ENCODE results near the gene ACTRT2. TPM values are rescaled to one million over a fixed set of nuclear protein-coding genes. Genes with fewer than 3 reads are reported as not detected.

The ACTRT2 gene
- polyA plus RNA-seq, 1 of the 3 experiments (the other 2 are of a cell fraction): not detected

DNA sequence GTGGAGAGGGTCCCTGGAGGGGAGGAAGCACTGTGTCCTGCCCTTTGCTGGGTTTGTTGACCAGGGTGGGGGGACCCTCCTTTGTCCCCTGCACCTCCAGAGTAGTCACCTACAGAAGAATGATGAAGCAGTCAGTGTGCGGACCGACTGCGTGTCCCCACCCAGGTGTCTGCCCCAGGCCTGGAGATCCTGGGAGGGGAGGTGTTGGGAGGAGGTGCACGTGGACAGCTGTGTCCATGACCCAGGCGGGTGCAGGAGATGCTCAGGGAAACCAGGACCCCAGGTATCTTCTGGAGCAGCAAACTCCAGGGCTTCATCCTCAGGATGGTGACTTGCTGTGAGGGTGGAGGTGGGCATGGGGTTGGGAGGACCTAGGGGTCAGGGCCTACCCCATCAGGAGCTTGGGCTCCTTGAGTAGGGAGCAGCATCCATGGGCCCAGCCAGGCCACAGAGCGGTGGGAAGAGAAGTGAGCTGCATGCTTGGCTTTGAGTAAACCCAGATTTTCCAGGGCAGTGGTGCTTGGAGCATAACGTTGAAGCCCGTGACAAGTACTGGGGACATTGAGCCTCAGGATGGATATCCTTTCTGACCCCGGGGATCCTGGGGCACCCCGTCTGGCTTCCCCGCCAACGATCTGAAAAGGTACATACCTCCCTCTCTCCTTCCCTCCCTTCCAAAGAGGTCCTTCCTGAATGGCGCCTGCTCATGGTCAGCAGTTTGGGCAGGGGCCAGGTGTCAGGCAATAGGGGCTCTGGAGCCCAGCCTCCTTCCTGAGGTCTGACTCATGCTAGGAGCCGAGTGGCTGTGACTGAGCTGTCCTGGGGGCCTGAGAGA, 13.7 kb downstream of the ACTRT2 start:
- Histone ChIP-seq H3F3A (replicated peaks; ENCODE audit: insufficient read depth) (no peaks in the 10 kb centered on the region), H4K20me1 (ENCODE audit: insufficient read depth) (no peaks in the 10 kb centered on the region), H3K4me3 (ENCODE audit: low read depth in 2 of 2, low read length in 1 of 2) (no peak overlapping the region), H3K9ac (no peak overlapping the region), H3K4me2 (no peak overlapping the region), H3K9me2 (no peaks in the 10 kb centered on the region), H3K79me2 (ENCODE audit: insufficient read depth) (no peaks in the 10 kb centered on the region), H2AFZ (ENCODE audit: low read depth) (no peak overlapping the region), H3K36me3 (replicated peaks in 1 of 2; ENCODE audit: control insufficient read depth in 1 of 2, insufficient read depth in 2 of 2, low read length in 1 of 2) (no peaks in the 10 kb centered on the region), H3K4me1 (ENCODE audit: control insufficient read depth in 1 of 2, insufficient read depth in 2 of 2, low read depth in 1 of 2, low read length in 1 of 2) (no peaks in the 10 kb centered on the region), H3K27ac (ENCODE audit: low read depth in 2 of 2, low read length in 1 of 2) (no peak overlapping the region), H3K27me3 (ENCODE audit: insufficient read depth) (no peaks in the 10 kb centered on the region), H3K9me3 (no peaks in the 10 kb centered on the region)
- CTCF ChIA-PET: interaction anchor here (2.7 kb wide), 1 partner anchor 390 kb away, joined by 7 read pairs; no protein-coding TSS in a partner anchor
- no peak for DNase-seq
- TF ChIP-seq, protein P1, sequence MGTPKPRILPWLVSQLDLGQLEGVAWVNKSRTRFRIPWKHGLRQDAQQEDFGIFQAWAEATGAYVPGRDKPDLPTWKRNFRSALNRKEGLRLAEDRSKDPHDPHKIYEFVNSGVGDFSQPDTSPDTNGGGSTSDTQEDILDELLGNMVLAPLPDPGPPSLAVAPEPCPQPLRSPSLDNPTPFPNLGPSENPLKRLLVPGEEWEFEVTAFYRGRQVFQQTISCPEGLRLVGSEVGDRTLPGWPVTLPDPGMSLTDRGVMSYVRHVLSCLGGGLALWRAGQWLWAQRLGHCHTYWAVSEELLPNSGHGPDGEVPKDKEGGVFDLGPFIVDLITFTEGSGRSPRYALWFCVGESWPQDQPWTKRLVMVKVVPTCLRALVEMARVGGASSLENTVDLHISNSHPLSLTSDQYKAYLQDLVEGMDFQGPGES (IDR thresholded peaks at IDR 0.05; ENCODE audit: low read depth, low read length): no peak
- TF ChIP-seq RXRA (IDR thresholded peaks at IDR 0.05; ENCODE audit: borderline replicate concordance, low read depth): no peak
- TF ChIP-seq NFIC (IDR thresholded peaks at IDR 0.05; ENCODE audit: borderline replicate concordance): no peak
- TF ChIP-seq GATA2 (CRISPR knock-in tag; IDR thresholded peaks at IDR 0.05): no peak
- no peak for TF ChIP-seq RCOR1 (IDR thresholded peaks at IDR 0.05; ENCODE audit: low read length)
- POLR2A ChIA-PET: no interaction called here
- WGBS (ENCODE audit: low lambda C conversion rate): 31% methylated on average over 10 of the region's 14 CpGs

DNA sequence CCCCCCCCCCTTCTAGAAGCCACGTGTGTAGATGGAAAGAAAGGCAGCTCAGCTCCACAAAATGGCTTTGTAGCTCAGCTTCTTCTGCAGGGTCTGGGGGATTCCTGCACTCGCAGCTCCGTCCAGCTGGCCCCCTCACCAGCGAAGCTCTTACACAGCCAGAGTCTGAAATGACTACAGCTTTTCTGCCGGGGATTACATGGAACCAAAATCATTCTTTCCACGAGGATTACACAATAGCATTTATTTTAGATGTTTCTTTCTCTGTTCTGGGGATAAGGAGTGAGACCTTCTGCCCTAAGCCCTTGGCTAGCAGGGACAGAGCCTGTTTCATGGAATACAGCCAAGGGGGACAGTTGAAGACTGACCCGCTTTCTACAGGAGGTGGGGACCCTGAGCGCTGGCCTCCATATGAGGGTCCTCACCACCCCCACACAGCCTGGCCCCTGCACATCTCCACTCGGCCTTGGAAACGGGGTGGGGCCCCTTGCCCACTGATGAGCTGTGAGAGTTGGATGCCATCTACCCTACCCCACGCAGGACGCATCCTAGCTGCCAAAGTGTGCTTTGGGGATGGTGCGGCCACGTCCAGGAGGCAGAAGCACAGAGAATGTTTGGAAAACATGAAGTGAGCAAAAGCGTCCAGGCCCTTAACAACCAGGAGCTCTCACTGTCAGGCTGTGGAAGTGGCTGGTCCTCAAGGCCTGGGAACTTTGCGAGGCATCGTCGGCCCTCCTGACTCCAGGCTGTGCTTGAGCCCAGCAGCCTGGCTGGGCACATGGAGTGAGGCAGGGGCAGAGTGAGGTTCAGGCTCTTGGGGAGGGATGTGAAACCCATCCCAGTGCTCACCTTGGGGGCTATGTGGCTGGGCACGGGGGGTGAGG, 14.5 kb downstream of the ACTRT2 start:
- Histone ChIP-seq H3K79me2 (ENCODE audit: insufficient read depth) (no peaks in the 10 kb centered on the region), H3K4me2 (no peak overlapping the region), H3K4me3 (ENCODE audit: low read depth in 2 of 2, low read length in 1 of 2) (no peak overlapping the region), H3K36me3 (replicated peaks in 1 of 2; ENCODE audit: control insufficient read depth in 1 of 2, insufficient read depth in 2 of 2, low read length in 1 of 2) (no peaks in the 10 kb centered on the region), H4K20me1 (ENCODE audit: insufficient read depth) (no peaks in the 10 kb centered on the region), H3K9ac (no peak overlapping the region), H3K9me2 (no peaks in the 10 kb centered on the region), H2AFZ (ENCODE audit: low read depth) (no peak overlapping the region), H3K4me1 (ENCODE audit: control insufficient read depth in 1 of 2, insufficient read depth in 2 of 2, low read depth in 1 of 2, low read length in 1 of 2) (no peaks in the 10 kb centered on the region), H3K27ac (ENCODE audit: low read depth in 2 of 2, low read length in 1 of 2) (no peak overlapping the region), H3K9me3 (no peaks in the 10 kb centered on the region), H3F3A (replicated peaks; ENCODE audit: insufficient read depth) (no peaks in the 10 kb centered on the region), H3K27me3 (ENCODE audit: insufficient read depth) (no peaks in the 10 kb centered on the region)
- ChIA-PET CTCF (interaction anchor here (1.2 to 2.7 kb wide), 2 partner anchors 23 to 389 kb away, joined by 3 to 7 read pairs; no protein-coding TSS in a partner anchor), POLR2A (no interaction called here)
- 15% methylated on average over 13 of the region's 19 CpGs for WGBS (ENCODE audit: low lambda C conversion rate)
- no peak for DNase-seq
- TF ChIP-seq, protein P2, sequence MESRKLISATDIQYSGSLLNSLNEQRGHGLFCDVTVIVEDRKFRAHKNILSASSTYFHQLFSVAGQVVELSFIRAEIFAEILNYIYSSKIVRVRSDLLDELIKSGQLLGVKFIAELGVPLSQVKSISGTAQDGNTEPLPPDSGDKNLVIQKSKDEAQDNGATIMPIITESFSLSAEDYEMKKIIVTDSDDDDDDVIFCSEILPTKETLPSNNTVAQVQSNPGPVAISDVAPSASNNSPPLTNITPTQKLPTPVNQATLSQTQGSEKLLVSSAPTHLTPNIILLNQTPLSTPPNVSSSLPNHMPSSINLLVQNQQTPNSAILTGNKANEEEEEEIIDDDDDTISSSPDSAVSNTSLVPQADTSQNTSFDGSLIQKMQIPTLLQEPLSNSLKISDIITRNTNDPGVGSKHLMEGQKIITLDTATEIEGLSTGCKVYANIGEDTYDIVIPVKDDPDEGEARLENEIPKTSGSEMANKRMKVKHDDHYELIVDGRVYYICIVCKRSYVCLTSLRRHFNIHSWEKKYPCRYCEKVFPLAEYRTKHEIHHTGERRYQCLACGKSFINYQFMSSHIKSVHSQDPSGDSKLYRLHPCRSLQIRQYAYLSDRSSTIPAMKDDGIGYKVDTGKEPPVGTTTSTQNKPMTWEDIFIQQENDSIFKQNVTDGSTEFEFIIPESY (IDR thresholded peaks at IDR 0.05; ENCODE audit: borderline replicate concordance, low read depth): no peak
- TF ChIP-seq JUND (IDR thresholded peaks at IDR 0.05) (no peak), RAD21 (IDR thresholded peaks at IDR 0.05; ENCODE audit: low read length) (no peak), POLR2AphosphoS5 (IDR thresholded peaks at IDR 0.05; ENCODE audit: low read depth, low read length) (no peak), RCOR1 (IDR thresholded peaks at IDR 0.05; ENCODE audit: low read length) (no peak), MXI1 (IDR thresholded peaks at IDR 0.05; ENCODE audit: low read depth, low read length) (no peak), TAF1 (IDR thresholded peaks at IDR 0.05; ENCODE audit: borderline replicate concordance, low read depth, low read length) (no peak), SMC3 (IDR thresholded peaks at IDR 0.05; ENCODE audit: low read depth, low read length) (no peak), YY1 (IDR thresholded peaks at IDR 0.05; ENCODE audit: low read depth) (no peak), CHD2 (IDR thresholded peaks at IDR 0.05; ENCODE audit: low read length, partially characterized antibody) (no peak), RFX5 (IDR thresholded peaks at IDR 0.05; ENCODE audit: low read length) (no peak), RXRA (IDR thresholded peaks at IDR 0.05; ENCODE audit: borderline replicate concordance, low read depth) (no peak), NRF1 (IDR thresholded peaks at IDR 0.05; ENCODE audit: low read depth, low read length) (no peak), EZH2phosphoT487 (IDR thresholded peaks at IDR 0.05; ENCODE audit: borderline replicate concordance, low read depth) (no peak), ELF1 (IDR thresholded peaks at IDR 0.05) (no peak)
- TF ChIP-seq, protein P3, sequence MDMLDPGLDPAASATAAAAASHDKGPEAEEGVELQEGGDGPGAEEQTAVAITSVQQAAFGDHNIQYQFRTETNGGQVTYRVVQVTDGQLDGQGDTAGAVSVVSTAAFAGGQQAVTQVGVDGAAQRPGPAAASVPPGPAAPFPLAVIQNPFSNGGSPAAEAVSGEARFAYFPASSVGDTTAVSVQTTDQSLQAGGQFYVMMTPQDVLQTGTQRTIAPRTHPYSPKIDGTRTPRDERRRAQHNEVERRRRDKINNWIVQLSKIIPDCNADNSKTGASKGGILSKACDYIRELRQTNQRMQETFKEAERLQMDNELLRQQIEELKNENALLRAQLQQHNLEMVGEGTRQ (IDR thresholded peaks at IDR 0.05; ENCODE audit: borderline replicate concordance, low read depth, low read length): no peak
- TF ChIP-seq, protein P4, sequence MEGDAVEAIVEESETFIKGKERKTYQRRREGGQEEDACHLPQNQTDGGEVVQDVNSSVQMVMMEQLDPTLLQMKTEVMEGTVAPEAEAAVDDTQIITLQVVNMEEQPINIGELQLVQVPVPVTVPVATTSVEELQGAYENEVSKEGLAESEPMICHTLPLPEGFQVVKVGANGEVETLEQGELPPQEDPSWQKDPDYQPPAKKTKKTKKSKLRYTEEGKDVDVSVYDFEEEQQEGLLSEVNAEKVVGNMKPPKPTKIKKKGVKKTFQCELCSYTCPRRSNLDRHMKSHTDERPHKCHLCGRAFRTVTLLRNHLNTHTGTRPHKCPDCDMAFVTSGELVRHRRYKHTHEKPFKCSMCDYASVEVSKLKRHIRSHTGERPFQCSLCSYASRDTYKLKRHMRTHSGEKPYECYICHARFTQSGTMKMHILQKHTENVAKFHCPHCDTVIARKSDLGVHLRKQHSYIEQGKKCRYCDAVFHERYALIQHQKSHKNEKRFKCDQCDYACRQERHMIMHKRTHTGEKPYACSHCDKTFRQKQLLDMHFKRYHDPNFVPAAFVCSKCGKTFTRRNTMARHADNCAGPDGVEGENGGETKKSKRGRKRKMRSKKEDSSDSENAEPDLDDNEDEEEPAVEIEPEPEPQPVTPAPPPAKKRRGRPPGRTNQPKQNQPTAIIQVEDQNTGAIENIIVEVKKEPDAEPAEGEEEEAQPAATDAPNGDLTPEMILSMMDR (IDR thresholded peaks at IDR 0.05): no peak

Measured in SK-N-SH (cell line).